IMR-90 (cell line): ENCODE results near the gene RASSF8. TPM values are rescaled to one million over a fixed set of nuclear protein-coding genes. Genes with fewer than 3 reads are reported as not detected.

ENCODE experiments used
- ATAC-seq: fragments of 200-7000 bp; cut with Tn5 transposase; 2 replicates; pipeline ENCODE4 v1.9.1; 2020; ENCODE audit warnings: low read depth, mild to moderate bottlenecking, moderate library complexity
- BruUV-seq: library from RNA; stranded (reverse); fragments of 400-500 nt; replicated peaks from 2 replicates; lab custom pipeline; 2021; lab: Mats Ljungman, UMichigan
- CTCF ChIA-PET: fragments of 300-600 bp; formaldehyde crosslinking; extraction: SDS; loops from one replicate; lab custom pipeline; 2021; ENCODE audit warnings: antibody characterized with exemption; lab: Yijun Ruan, JAX
- POLR2A ChIA-PET: fragments of 300-600 bp; sonication (Branson Sonifier 250); formaldehyde crosslinking; loops from one replicate; lab custom pipeline; 2022; ENCODE audit warnings: antibody characterized with exemption; ENCODE audit not compliant: unreplicated experiment; lab: Charles Lee
- DNase-seq: peaks from one replicate; pipeline ENCODE4 v3.0.0; 2013
- H2AFZ ChIP-seq: replicated peaks from 2 replicates; pipeline ENCODE3; 2013; ENCODE audit warnings: low read length, mild to moderate bottlenecking; ENCODE audit not compliant: poor library complexity
- H2AK5ac ChIP-seq: 2 replicates; pipeline ENCODE4 v1.6.1; 2013; ENCODE audit warnings: low read depth, low read length, inconsistent platforms
- H2AK9ac ChIP-seq: replicated peaks from 2 replicates; pipeline ENCODE3; 2013; ENCODE audit warnings: mild to moderate bottlenecking, low read depth, low read length, moderate library complexity; ENCODE audit not compliant: poor library complexity
- H2BK120ac ChIP-seq: 2 replicates; pipeline ENCODE4 v1.6.1; 2013; ENCODE audit warnings: low read depth, low read length, inconsistent platforms
- H2BK15ac ChIP-seq: 3 replicates; pipeline ENCODE4 v1.6.1; 2013; ENCODE audit warnings: low read depth, low read length, inconsistent platforms
- H2BK20ac ChIP-seq: 2 replicates; pipeline ENCODE4 v1.6.1; 2013; ENCODE audit warnings: low read depth, mild to moderate bottlenecking, inconsistent platforms, low read length, moderate library complexity
- H2BK5ac ChIP-seq: 2 replicates; pipeline ENCODE4 v1.6.1; 2013; ENCODE audit warnings: mild to moderate bottlenecking, low read depth, low read length, inconsistent platforms; ENCODE audit not compliant: poor library complexity, severe bottlenecking
- H3K14ac ChIP-seq: replicated peaks from 2 replicates; pipeline ENCODE4 v1.6.1; 2013; ENCODE audit warnings: low read depth, low read length, inconsistent platforms
- H3K18ac ChIP-seq: 2 replicates; pipeline ENCODE4 v1.6.1; 2013; ENCODE audit warnings: low read depth, low read length, control low read depth
- H3K23ac ChIP-seq: 2 replicates; pipeline ENCODE4 v1.6.1; 2013; ENCODE audit warnings: low read depth, low read length, inconsistent platforms
- H3K27ac ChIP-seq: 2 replicates; pipeline ENCODE4 v1.5.1; 2013; ENCODE audit warnings: mild to moderate bottlenecking, control low read depth, low read length; ENCODE audit not compliant: insufficient read depth
- H3K27me3 ChIP-seq: 2 replicates; pipeline ENCODE4 v1.6.1; 2013; ENCODE audit warnings: low read length; ENCODE audit not compliant: control insufficient read depth, insufficient read depth
- H3K36me3 ChIP-seq: 2 replicates; pipeline ENCODE4 v1.6.1; 2013; ENCODE audit warnings: low read length, mixed read lengths; ENCODE audit not compliant: control insufficient read depth, insufficient read depth
- H3K4ac ChIP-seq: 2 replicates; pipeline ENCODE4 v1.6.1; 2013; ENCODE audit warnings: low read depth, low read length, inconsistent platforms
- H3K4me1 ChIP-seq: 2 replicates; pipeline ENCODE4 v1.6.1; 2013; ENCODE audit warnings: low read length, mixed read lengths; ENCODE audit not compliant: control insufficient read depth, insufficient read depth
- H3K4me2 ChIP-seq: 2 replicates; pipeline ENCODE4 v1.6.1; 2013; ENCODE audit warnings: low read depth, mild to moderate bottlenecking, control low read depth, low read length, moderate library complexity
- H3K4me3 ChIP-seq: 2 replicates; pipeline ENCODE4 v1.5.1; 2013; ENCODE audit warnings: low read depth, mild to moderate bottlenecking, control low read depth, low read length, moderate library complexity; ENCODE audit not compliant: insufficient read depth
- H3K56ac ChIP-seq: 2 replicates; pipeline ENCODE4 v1.6.1; 2013; ENCODE audit warnings: low read length, inconsistent platforms; ENCODE audit not compliant: insufficient read depth; ENCODE audit errors: extremely low read depth
- H3K79me1 ChIP-seq, 2 experiments: 2 replicates each; pipeline ENCODE4 v1.6.1; 2013; ENCODE audit warnings: low read length in 2 of 2, inconsistent platforms in 1 of 2, low read depth in 1 of 2
- H3K9ac ChIP-seq: 2 replicates; pipeline ENCODE4 v1.6.1; 2013; ENCODE audit warnings: low read depth, low read length, control low read depth
- H3K9me1 ChIP-seq: 2 replicates; pipeline ENCODE4 v1.6.1; 2013; ENCODE audit warnings: low read length, inconsistent platforms; ENCODE audit not compliant: insufficient read depth
- H3K9me3 ChIP-seq: 2 replicates; pipeline ENCODE4 v1.6.1; 2013; ENCODE audit warnings: low read length; ENCODE audit not compliant: control insufficient read depth, insufficient read depth
- H4K20me1 ChIP-seq: 2 replicates; pipeline ENCODE4 v1.6.1; 2013; ENCODE audit warnings: low read length, inconsistent platforms; ENCODE audit not compliant: insufficient read depth
- H4K5ac ChIP-seq: 2 replicates; pipeline ENCODE4 v1.6.1; 2013; ENCODE audit warnings: mild to moderate bottlenecking, low read depth, low read length, control low read depth
- H4K8ac ChIP-seq, 2 experiments: 2 replicates each; pipeline ENCODE4 v1.6.1; 2013; ENCODE audit warnings: low read depth in 2 of 2, low read length in 2 of 2, control low read depth in 1 of 2, inconsistent platforms in 1 of 2
- H4K91ac ChIP-seq: 2 replicates; pipeline ENCODE4 v1.6.1; 2013; ENCODE audit warnings: low read depth, low read length, inconsistent platforms; ENCODE audit not compliant: insufficient read depth
- BHLHE40 ChIP-seq: fragments of 150-350 bp; IDR thresholded peaks from 2 replicates; pipeline ENCODE4 v1.6.1; 2016; ENCODE audit warnings: mild to moderate bottlenecking, low read depth, low read length
- ELK1 ChIP-seq: fragments of 150-350 bp; IDR thresholded peaks from 2 replicates; pipeline ENCODE4 v1.6.1; 2016; ENCODE audit warnings: low read depth, mild to moderate bottlenecking, low read length, moderate library complexity, borderline replicate concordance
- MAFK ChIP-seq: IDR thresholded peaks from 2 replicates; pipeline ENCODE4 v1.6.1; 2012; ENCODE audit warnings: low read depth, low read length, improper control_type of control experiment
- SMC3 ChIP-seq: fragments of 150-350 bp; IDR thresholded peaks from 2 replicates; pipeline ENCODE4 v1.6.1; 2016; ENCODE audit warnings: low read depth, mild to moderate bottlenecking, antibody characterized with exemption, low read length, moderate library complexity
- WGBS, 2 experiments: methylation state at CpG; one replicate each; pipeline versions ENCODE4 v1.1.5 to v1.1.7; 2013; ENCODE audit warnings: missing lambda C conversion rate in 2 of 2; ENCODE audit not compliant: insufficient read length in 1 of 2; ENCODE audit errors: extremely low coverage in 2 of 2; 5-methylcytosine and 5-hydroxymethylcytosine counted together
- dilution Hi-C: fragments of 300-500 bp; cut with HindIII; formaldehyde crosslinking; loops from one replicate; pipeline ENCODE4 v1.14.3; 2018; ENCODE audit warnings: low sequenced_read_pairs; ENCODE audit not compliant: unreplicated experiment
- in situ Hi-C: fragments of 300-500 bp; cut with MboI; formaldehyde crosslinking; loops from 3 replicates; pipeline ENCODE4 v1.14.3; 2019; ENCODE audit warnings: low sequenced_read_pairs, inconsistent platforms, mixed read lengths
- intact Hi-C: fragments of 100-400 bp; cut with micrococcal nuclease; formaldehyde crosslinking; loops from 2 replicates; pipeline ENCODE4 v1.10.0; 2022
- polyA plus RNA-seq, 3 experiments: library from polyadenylated mRNA; depleted of rRNA; stranded (reverse); fragments of >200 nt; gene quantifications; 2 replicates each; pipeline ENCODE4 v1.2.3, GENCODE V29; 2012; ENCODE audit warnings: low replicate concordance in 1 of 3
- total RNA-seq: library from RNA; depleted of rRNA; stranded (reverse); fragments of >200 nt; gene quantifications from 2 replicates; pipeline ENCODE4 v1.2.3, GENCODE V29; 2012
- TF ChIP-seq, protein P1 (sequence below): conservative IDR thresholded peaks from 2 replicates; pipeline ENCODE4 v1.5.1; 2012; ENCODE audit warnings: mild to moderate bottlenecking, low read depth, low read length, improper control_type of control experiment
- TF ChIP-seq, protein P2 (sequence below): fragments of 150-350 bp; IDR thresholded peaks from 2 replicates; pipeline ENCODE4 v1.6.1; 2017; ENCODE audit warnings: mild to moderate bottlenecking, antibody characterized with exemption, low read length, low read depth

RASSF8 gene
- total and polyA plus RNA-seq, 2 of the 4 experiments (the other 2 are of a cell fraction): 10.8 to 50.5 TPM

DNA sequence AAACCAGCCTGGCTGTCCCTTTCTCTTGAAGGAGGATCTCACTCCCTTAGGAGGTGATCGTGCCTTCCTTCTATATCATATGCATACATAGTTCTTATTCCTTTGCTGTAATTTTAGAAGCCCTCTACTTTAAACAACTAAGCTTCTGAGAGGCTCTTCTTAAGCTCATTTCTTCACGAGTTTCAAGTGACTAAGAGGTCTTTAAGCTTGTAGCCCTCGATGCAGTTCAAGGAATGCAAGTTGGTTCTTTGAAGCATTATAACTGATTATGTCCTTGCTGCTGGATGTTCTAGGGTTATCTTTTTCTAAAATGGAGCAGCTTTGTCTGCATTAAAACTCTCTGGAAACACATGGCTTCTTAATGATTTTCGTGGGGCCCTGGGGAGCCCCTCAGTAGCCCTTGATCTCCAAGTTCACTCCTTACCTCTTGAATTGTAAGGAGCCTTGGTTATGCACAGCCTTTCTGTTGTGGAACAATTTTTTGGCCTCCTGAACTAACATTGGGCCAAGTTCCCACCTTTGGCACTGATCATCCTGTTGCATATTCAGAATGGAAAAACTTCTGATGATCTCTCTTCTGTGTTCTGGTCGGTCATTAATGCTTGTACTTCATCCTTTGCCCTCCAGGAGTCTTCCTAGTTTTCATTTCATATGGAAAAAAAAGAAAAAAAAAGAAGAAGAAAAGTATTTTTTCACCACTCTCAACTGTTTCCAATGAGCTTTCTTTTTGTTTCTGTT, 12.6 kb downstream of the RASSF8 start:
- H3K9me3 ChIP-seq: no peaks in the 10 kb centered on the region
- H4K5ac ChIP-seq: no peak overlapping the region
- H3K79me1 ChIP-seq: peaks cover 17 to 83% of the 10 kb centered on the region in 2 experiments
- H3K27me3 ChIP-seq: no peaks in the 10 kb centered on the region
- no peak for ATAC-seq
- H2BK120ac ChIP-seq: no peak overlapping the region
- dilution Hi-C loops (no loop called here), intact Hi-C loops (no loop called here), in situ Hi-C loops (no loop called here)
- no peak overlapping the region for H3K4ac ChIP-seq
- no peak overlapping the region for H2BK15ac ChIP-seq
- POLR2A ChIA-PET: no interaction called here
- no TSS peak for BruUV-seq
- H4K91ac ChIP-seq: no peak overlapping the region
- H3K18ac ChIP-seq: no peak overlapping the region
- TF ChIP-seq BHLHE40 (no peak), SMC3 (no peak), ELK1 (no peak), MAFK (no peak)
- TF ChIP-seq, protein P1, sequence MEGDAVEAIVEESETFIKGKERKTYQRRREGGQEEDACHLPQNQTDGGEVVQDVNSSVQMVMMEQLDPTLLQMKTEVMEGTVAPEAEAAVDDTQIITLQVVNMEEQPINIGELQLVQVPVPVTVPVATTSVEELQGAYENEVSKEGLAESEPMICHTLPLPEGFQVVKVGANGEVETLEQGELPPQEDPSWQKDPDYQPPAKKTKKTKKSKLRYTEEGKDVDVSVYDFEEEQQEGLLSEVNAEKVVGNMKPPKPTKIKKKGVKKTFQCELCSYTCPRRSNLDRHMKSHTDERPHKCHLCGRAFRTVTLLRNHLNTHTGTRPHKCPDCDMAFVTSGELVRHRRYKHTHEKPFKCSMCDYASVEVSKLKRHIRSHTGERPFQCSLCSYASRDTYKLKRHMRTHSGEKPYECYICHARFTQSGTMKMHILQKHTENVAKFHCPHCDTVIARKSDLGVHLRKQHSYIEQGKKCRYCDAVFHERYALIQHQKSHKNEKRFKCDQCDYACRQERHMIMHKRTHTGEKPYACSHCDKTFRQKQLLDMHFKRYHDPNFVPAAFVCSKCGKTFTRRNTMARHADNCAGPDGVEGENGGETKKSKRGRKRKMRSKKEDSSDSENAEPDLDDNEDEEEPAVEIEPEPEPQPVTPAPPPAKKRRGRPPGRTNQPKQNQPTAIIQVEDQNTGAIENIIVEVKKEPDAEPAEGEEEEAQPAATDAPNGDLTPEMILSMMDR: peak; percentile 29; the same call in 1 of the 2 replicates
- TF ChIP-seq, protein P2, sequence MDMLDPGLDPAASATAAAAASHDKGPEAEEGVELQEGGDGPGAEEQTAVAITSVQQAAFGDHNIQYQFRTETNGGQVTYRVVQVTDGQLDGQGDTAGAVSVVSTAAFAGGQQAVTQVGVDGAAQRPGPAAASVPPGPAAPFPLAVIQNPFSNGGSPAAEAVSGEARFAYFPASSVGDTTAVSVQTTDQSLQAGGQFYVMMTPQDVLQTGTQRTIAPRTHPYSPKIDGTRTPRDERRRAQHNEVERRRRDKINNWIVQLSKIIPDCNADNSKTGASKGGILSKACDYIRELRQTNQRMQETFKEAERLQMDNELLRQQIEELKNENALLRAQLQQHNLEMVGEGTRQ: no peak
- H3K9ac ChIP-seq: no peak overlapping the region
- H3K56ac ChIP-seq: no peak overlapping the region
- peaks cover 27% of the 10 kb centered on the region for H3K9me1 ChIP-seq
- peaks cover 11% of the 10 kb centered on the region for H3K4me1 ChIP-seq
- no peak overlapping the region for H3K4me3 ChIP-seq
- H3K36me3 ChIP-seq: peaks cover 5% of the 10 kb centered on the region; the same call in 1 of the 2 replicates
- H3K27ac ChIP-seq: no peak overlapping the region
- H2AK5ac ChIP-seq: no peak overlapping the region
- DNase-seq: no peak
- H3K14ac ChIP-seq: no peak overlapping the region
- H3K23ac ChIP-seq: peak overlapping the region; percentile 35; the same call in 1 of the 2 replicates
- WGBS, 2 experiments: no CpG with 5 or more reads among the region's 5 CpGs
- CTCF ChIA-PET: no interaction called here
- no peak overlapping the region for H3K4me2 ChIP-seq
- peaks cover 75% of the 10 kb centered on the region for H4K20me1 ChIP-seq
- no peak overlapping the region for H2AK9ac ChIP-seq
- H2BK20ac ChIP-seq: no peak overlapping the region
- H2AFZ ChIP-seq: no peak overlapping the region
- no peak overlapping the region for H2BK5ac ChIP-seq
- no peak overlapping the region for H4K8ac ChIP-seq
